Heart right ventricle (tissue), 16 donors: Measurements from ENCODE around the gene NAT16. TPM values are rescaled to one million over a fixed set of nuclear protein-coding genes. Genes with fewer than 3 reads are reported as not detected.
A peak's percentile ranks its signal among the peaks of the same experiment; 100 is the strongest.

Experiments
- ATAC-seq, 8 donors: fragments of 200-7000 bp; cut with Tn5 transposase; one replicate each; pipeline ENCODE4 v1.9.1; 2020; ENCODE audit warnings: mild to moderate bottlenecking in 8 of 8, moderate library complexity in 8 of 8, moderate number of reproducible peaks in 1 of 8
- DNase-seq, 2 donors: peaks; one replicate each; pipeline ENCODE4 v3.0.0-alpha.2; 2020
- H3K27ac ChIP-seq, 10 donors: fragments of 200-600 bp; sonication (generic) in 2 of 10; one replicate each; pipeline versions ENCODE4 v1.5.0 to v1.8.0; 2020 to 2022; ENCODE audit warnings: mild to moderate bottlenecking in 3 of 10
- H3K27me3 ChIP-seq, 7 donors: fragments of 200-600 bp; one replicate each; pipeline ENCODE4 v1.8.0; 2021 to 2022; ENCODE audit warnings: mild to moderate bottlenecking in 2 of 7
- H3K36me3 ChIP-seq, 9 donors: fragments of 200-600 bp; sonication (generic) in 1 of 9; one replicate each; pipeline versions ENCODE4 v1.5.0 to v1.8.0; 2020 to 2022; ENCODE audit warnings: mild to moderate bottlenecking in 2 of 9
- H3K4me1 ChIP-seq, 9 donors: fragments of 200-600 bp; sonication (generic) in 1 of 9; one replicate each; pipeline versions ENCODE4 v1.5.0 to v1.8.0; 2020 to 2022; ENCODE audit warnings: mild to moderate bottlenecking in 4 of 9
- H3K4me3 ChIP-seq, 10 donors: fragments of 200-600 bp; sonication (generic) in 2 of 10; one replicate each; pipeline versions ENCODE4 v1.5.0 to v1.8.0; 2020 to 2022; ENCODE audit warnings: mild to moderate bottlenecking in 7 of 10, moderate library complexity in 2 of 10
- H3K9me3 ChIP-seq, 11 donors: fragments of 200-600 bp in 10 of 11; sonication (generic) in 2 of 11; one replicate each; pipeline versions ENCODE4 v1.5.0 to v1.8.0; 2013 to 2022; ENCODE audit warnings: mild to moderate bottlenecking in 2 of 11, control low read depth in 1 of 11, moderate library complexity in 1 of 11
- CTCF ChIP-seq, 9 donors: fragments of 200-600 bp; sonication (generic) in 2 of 9; IDR thresholded peaks; one replicate each; pipeline versions ENCODE4 v1.5.0 to v1.8.0; 2021 to 2022; ENCODE audit warnings: antibody characterized with exemption in 9 of 9, mild to moderate bottlenecking in 5 of 9, moderate library complexity in 1 of 9
- WGBS, 2 donors: extraction: QIAGEN DNeasy Blood & Tissue Kit; methylation state at CpG; one replicate each; pipeline ENCODE4 v1.1.7; 2013; ENCODE audit warnings: inconsistent platforms in 1 of 2; 5-methylcytosine and 5-hydroxymethylcytosine counted together
- intact Hi-C, 10 donors: fragments of 100-400 bp; cut with DNase I; formaldehyde crosslinking; loops; one replicate each; pipeline versions ENCODE4 v1.11.1 to v1.14.2; 2022
- polyA plus RNA-seq, 2 donors: library from polyadenylated mRNA; stranded (reverse); fragments of 200-250 nt; gene quantifications; one replicate each; pipeline ENCODE4 v1.2.3, GENCODE V29; 2013
- total RNA-seq, 10 donors: library from RNA; stranded (reverse); fragmentation: NEBNext Ultra II Directional in 3 of 10; extraction: Animal tissue kit (Norgen Biotek cat#: 25700) in 3 of 10; gene quantifications; one replicate each; pipeline versions ENCODE4 v1.2.1 to v1.2.4, GENCODE V29; 2021 to 2023
- donor health status: Arrhythmogenic right ventricular cardiomyopathy.
- donor health status: ischemic (EF 13 %, LVEDD 7.1; RV severe dilation, severe dysfunction).
- donor health status: healthy with polysubstance abuse.
- donor health status: DM: no; HTN: yes; CAD: no.
- donor health status: DM: no; HTN: no; CAD: no.
- donor health status: ischemic (EF 25% LVEDD 6.9; RV normal size, moderate dysfunction).
- donor health status: ischemic (EF 25% LVEDD 5.7; RV mildly dilated, moderate dysfunction).
- donor health status: healthy.
- donor health status: DM: yes; HTN: yes; CAD: no.
- donor health status: Ischemic cardiomyopathy.
- donor health status: ischemic (EF 35%, LVEDD 5.7; RV mildly dilated, moderate dysfunction).
- donor health status: nonischemic (EF 11% LVEDD 7.7; RV severe dilation, severe dysfunction).
- donor health status: DM: yes; HTN: yes; CAD: no.
- donor health status: PGD.
- donor health status: ischemic (EF 29% LVEDD 5.4; RV normal size, mild dysfunction).
- donor health status: nonischemic (EF 23%, LVEDD 6.1; RV moderate dilation, normal function).

The NAT16 gene
- total and polyA plus RNA-seq, 12 donors = not detected

GRCh38 chr7:101165958-101166647 is 14.0 kb downstream of the NAT16 start:
- TF ChIP-seq CTCF (IDR thresholded peaks at IDR 0.05) = no peak
- Histone ChIP-seq H3K36me3 (peaks cover 0 to 2% (median 0%) of the 10 kb centered on the region in 9 donors), H3K27ac (no peak overlapping the region), H3K27me3 (peaks cover 40 to 100% (median 97%) of the 10 kb centered on the region in 7 donors), H3K9me3 (no peaks in the 10 kb centered on the region), H3K4me3 (peak overlapping the region in 4 of 10 donors; percentile 23 to 31 (median 26)), H3K4me1 (peaks cover 13 to 57% (median 40%) of the 10 kb centered on the region in 9 donors)
- DNase-seq (no peak), ATAC-seq (no peak)
- intact Hi-C loops = no loop called here
- WGBS, 2 donors = 1 to 2% methylated on average over 36 to 38 of the region's 38 CpGs

- peaks cover 0 to 10% (median 0%) of the 10 kb centered on the region in 9 donors for H3K36me3 ChIP-seq
- H3K9me3 ChIP-seq = no peaks in the 10 kb centered on the region
- DNase-seq = peak; percentile 91 to 93
- no peak for TF ChIP-seq CTCF (IDR thresholded peaks at IDR 0.05)
- no peak within 1 kb of the TSS for H3K27ac ChIP-seq
- peaks cover 13 to 56% (median 40%) of the 10 kb centered on the region in 9 donors for H3K4me1 ChIP-seq
- WGBS, 2 donors = 2 to 3% methylated on average over 74 of the region's 74 CpGs
- intact Hi-C loops = no loop called here
- H3K4me3 ChIP-seq = peak within 1 kb of the TSS in 5 of 10 donors; percentile 23 to 53 (median 31)
- peaks cover 35 to 97% (median 92%) of the 10 kb centered on the region in 7 donors for H3K27me3 ChIP-seq
- peak; percentile 92 to 96 (median 94) for ATAC-seq
Observed at GRCh38 chr7:101165075-101165957, 14.8 kb downstream of the NAT16 start, which contains the start of gene VGF. TSS of gene VGF (minus strand) at chr7:101165569. CDS start at chr7:101164843, 726 bp downstream.

- H3K36me3 ChIP-seq = peaks cover 0 to 19% (median 3%) of the 10 kb centered on the region in 9 donors
- H3K4me3 ChIP-seq = peak overlapping the region in 9 of 10 donors; percentile 2 to 53 (median 35)
- intact Hi-C loops = no loop called here
- H3K4me1 ChIP-seq = peaks cover 13 to 46% (median 39%) of the 10 kb centered on the region in 9 donors
- ATAC-seq (peak in 6 of 8 donors; percentile 16 to 59 (median 40)), DNase-seq (peak in 1 of 2 donors; percentile 29)
- peaks cover 28 to 89% (median 82%) of the 10 kb centered on the region in 7 donors for H3K27me3 ChIP-seq
- no peak for TF ChIP-seq CTCF (IDR thresholded peaks at IDR 0.05)
- no peak overlapping the region for H3K27ac ChIP-seq
- WGBS, 2 donors = 1 to 2% methylated on average over 70 to 75 of the region's 75 CpGs
- H3K9me3 ChIP-seq = no peaks in the 10 kb centered on the region
Observed at GRCh38 chr7:101164071-101164840, 15.8 kb downstream of the NAT16 start.
